GM23338 (cell line): ENCODE measurements around the gene ZNF544. TPM values are rescaled to one million over a fixed set of nuclear protein-coding genes. Genes with fewer than 3 reads are reported as not detected.

Source experiments
- ATAC-seq: fragments of 200-7000 bp; cut with Tn5 transposase; 3 replicates; pipeline ENCODE4 v1.9.1; 2020
- DNase-seq: peaks from one replicate; pipeline ENCODE4 v3.0.0-alpha.2; 2015; ENCODE audit warnings: low spot score
- H2AFZ ChIP-seq: fragments of 200-600 bp; sonication (generic); 2 replicates; pipeline ENCODE4 v1.8.0; 2016; ENCODE audit warnings: antibody characterized with exemption, mild to moderate bottlenecking, moderate library complexity
- H3F3A ChIP-seq: fragments of 200-600 bp; sonication (generic); replicated peaks from 2 replicates; pipeline ENCODE4 v1.8.0; 2017; ENCODE audit warnings: antibody characterized with exemption, mixed run types, low read depth
- H3K27ac ChIP-seq: fragments of 200-600 bp; sonication (generic); 2 replicates; pipeline ENCODE4 v1.6.1; 2016; ENCODE audit warnings: low read depth
- H3K27me3 ChIP-seq: fragments of 200-600 bp; sonication (generic); 2 replicates; pipeline ENCODE4 v1.8.0; 2016; ENCODE audit warnings: mild to moderate bottlenecking, mixed run types, moderate library complexity; ENCODE audit not compliant: insufficient read depth
- H3K36me3 ChIP-seq: fragments of 200-600 bp; sonication (generic); 2 replicates; pipeline ENCODE4 v1.8.0; 2016; ENCODE audit warnings: mild to moderate bottlenecking; ENCODE audit not compliant: insufficient read depth
- H3K4me1 ChIP-seq: fragments of 200-600 bp; sonication (generic); 2 replicates; pipeline ENCODE4 v1.8.0; 2016; ENCODE audit warnings: mild to moderate bottlenecking, moderate library complexity; ENCODE audit not compliant: insufficient read depth
- H3K4me2 ChIP-seq: fragments of 200-600 bp; sonication (generic); 2 replicates; pipeline ENCODE4 v1.7.1; 2017; ENCODE audit warnings: mixed run types
- H3K4me3 ChIP-seq: fragments of 200-600 bp; sonication (generic); 2 replicates; pipeline ENCODE4 v1.6.1; 2016; ENCODE audit warnings: mixed run types
- H3K79me2 ChIP-seq: fragments of 200-600 bp; sonication (generic); replicated peaks from 2 replicates; pipeline ENCODE4 v1.8.0; 2017; ENCODE audit warnings: mild to moderate bottlenecking; ENCODE audit not compliant: insufficient read depth
- H3K9me2 ChIP-seq: fragments of 200-600 bp; sonication (generic); 2 replicates; pipeline ENCODE4 v1.8.0; 2017; ENCODE audit not compliant: insufficient read depth
- H4K20me1 ChIP-seq: fragments of 200-600 bp; sonication (generic); replicated peaks from 2 replicates; pipeline ENCODE4 v1.8.0; 2017; ENCODE audit warnings: mild to moderate bottlenecking; ENCODE audit not compliant: insufficient read depth
- H3K27ac Mint-ChIP-seq: 2 replicates; pipeline ENCODE4 v1.8.0; 2020; ENCODE audit warnings: inconsistent platforms, mild to moderate bottlenecking, moderate library complexity, mixed read lengths
- H3K27me3 Mint-ChIP-seq: 3 replicates; pipeline ENCODE4 v1.8.0; 2022; ENCODE audit warnings: low read depth, mild to moderate bottlenecking, moderate library complexity, mixed read lengths, inconsistent platforms; ENCODE audit not compliant: insufficient read depth, poor library complexity
- H3K36me3 Mint-ChIP-seq: 3 replicates; pipeline ENCODE4 v1.8.0; 2021; ENCODE audit warnings: low read depth, mild to moderate bottlenecking, inconsistent platforms, moderate library complexity, mixed read lengths
- H3K4me1 Mint-ChIP-seq: 3 replicates; pipeline ENCODE4 v1.8.0; 2020; ENCODE audit warnings: mild to moderate bottlenecking, inconsistent platforms, mixed read lengths
- H3K4me3 Mint-ChIP-seq: 3 replicates; pipeline ENCODE4 v1.8.0; 2021; ENCODE audit warnings: moderate library complexity, mild to moderate bottlenecking, inconsistent platforms, mixed read lengths
- H3K9me3 Mint-ChIP-seq: 3 replicates; pipeline ENCODE4 v1.8.0; 2020; ENCODE audit warnings: moderate library complexity, mild to moderate bottlenecking, inconsistent platforms, mixed read lengths
- CREB1 ChIP-seq: fragments of 250-450 bp; sonication (Bioruptor Pico); IDR thresholded peaks from 2 replicates; pipeline ENCODE4 v1.5.0; 2020; ENCODE audit warnings: low read depth, mild to moderate bottlenecking, moderate library complexity
- CTCF ChIP-seq, 2 experiments: fragments of 200-600 bp in 1 of 2; sonication (generic) in 1 of 2; conservative IDR thresholded peaks; 2 replicates each; pipeline versions ENCODE4 v1.5.1 to v1.6.1; 2016 to 2017; ENCODE audit warnings: antibody characterized with exemption in 2 of 2, low read depth in 2 of 2, mild to moderate bottlenecking in 2 of 2, moderate library complexity in 1 of 2
- ETS1 ChIP-seq: IDR thresholded peaks from 2 replicates; pipeline ENCODE4 v1.6.1; 2016; ENCODE audit warnings: antibody characterized with exemption
- EZH2 ChIP-seq: fragments of 200-600 bp; sonication (generic); IDR thresholded peaks from one replicate; pipeline ENCODE4 v1.8.0; 2017; ENCODE audit warnings: antibody characterized with exemption, mild to moderate bottlenecking, low read depth; ENCODE audit not compliant: unreplicated experiment
- EZH2phosphoT487 ChIP-seq: fragments of 200-600 bp; sonication (generic); IDR thresholded peaks from one replicate; pipeline ENCODE4 v1.8.1; 2018; ENCODE audit warnings: antibody characterized with exemption; ENCODE audit not compliant: unreplicated experiment
- JUNB ChIP-seq: IDR thresholded peaks from one replicate; pipeline ENCODE4 v1.6.1; 2016; ENCODE audit warnings: antibody characterized with exemption; ENCODE audit not compliant: unreplicated experiment
- NANOG ChIP-seq: IDR thresholded peaks from 2 replicates; pipeline ENCODE4 v1.6.1; 2016; ENCODE audit warnings: antibody characterized with exemption, borderline replicate concordance
- POLR2AphosphoS5 ChIP-seq: IDR thresholded peaks from 2 replicates; pipeline ENCODE4 v1.6.1; 2016; ENCODE audit warnings: antibody characterized with exemption, low read depth
- REST ChIP-seq: IDR thresholded peaks from one replicate; pipeline ENCODE4 v1.6.1; 2018; ENCODE audit warnings: antibody characterized with exemption; ENCODE audit not compliant: unreplicated experiment
- STAT1 ChIP-seq: IDR thresholded peaks from one replicate; pipeline ENCODE4 v1.6.1; 2016; ENCODE audit warnings: antibody characterized with exemption; ENCODE audit not compliant: unreplicated experiment
- ZNF114 ChIP-seq: fragments of 250-450 bp; sonication (Bioruptor Pico); IDR thresholded peaks from 2 replicates; pipeline ENCODE4 v1.5.0; 2020; ENCODE audit warnings: mild to moderate bottlenecking, moderate library complexity
- ZNF331 ChIP-seq: fragments of 250-450 bp; sonication (Bioruptor Pico); IDR thresholded peaks from 2 replicates; pipeline ENCODE4 v1.5.0; 2020; ENCODE audit warnings: low read depth, mild to moderate bottlenecking, moderate library complexity
- polyA plus RNA-seq: library from polyadenylated mRNA; unstranded; fragments of >200 nt; fragmentation: Nextera tagmentation; extraction: Ambion mirVana; gene quantifications from 2 replicates; pipeline ENCODE4 v1.2.1, GENCODE V29; 2016
- total RNA-seq: library from RNA; depleted of rRNA; stranded (reverse); fragments of >200 nt; shearing (Covaris generic); gene quantifications from 2 replicates; pipeline ENCODE4 v1.2.3, GENCODE V29; 2014

ZNF544 gene
- total and polyA plus RNA-seq, 2 experiments from 2014 or later = 29.4 to 93.9 TPM

GRCh38 chr19:58291943-58292342 is 63.2 kb downstream of the ZNF544 start:
- peaks cover 63% of the 10 kb centered on the region for H3K36me3 ChIP-seq
- H3K4me3 Mint-ChIP-seq = no peak overlapping the region

GRCh38 chr19:58294743-58295374 is 66.1 kb downstream of the ZNF544 start:
- Histone ChIP-seq H3K4me1 (no peaks in the 10 kb centered on the region), H4K20me1 (peaks cover 13% of the 10 kb centered on the region), H3K4me3 (no peak overlapping the region), H2AFZ (no peak overlapping the region), H3K9me2 (no peaks in the 10 kb centered on the region), H3K36me3 (peaks cover 57% of the 10 kb centered on the region), H3K79me2 (peaks cover 45% of the 10 kb centered on the region), H3K27me3 (no peaks in the 10 kb centered on the region), H3K4me2 (no peak overlapping the region), H3K27ac (no peak overlapping the region), H3F3A (peaks cover under 1% of the 10 kb centered on the region; the same call in 1 of the 2 replicates)
- Mint-ChIP-seq H3K36me3 (peaks cover 85% of the 10 kb centered on the region), H3K27me3 (peaks cover 2% of the 10 kb centered on the region), H3K4me1 (no peaks in the 10 kb centered on the region), H3K27ac (no peak overlapping the region), H3K9me3 (peaks cover 2% of the 10 kb centered on the region; the same call in 2 of the 3 replicates), H3K4me3 (no peak overlapping the region)
- no peak for ATAC-seq
- DNase-seq = no peak
- TF ChIP-seq ZNF331 (CRISPR knock-in tag) (no peak), CREB1 (CRISPR knock-in tag) (no peak), ZNF114 (CRISPR knock-in tag) (no peak), REST (no peak), POLR2AphosphoS5 (no peak), JUNB (no peak), EZH2 (no peak), EZH2phosphoT487 (no peak), NANOG (no peak), CTCF (conservative IDR thresholded peaks at IDR 0.05; ENCODE audit: low read depth in 2 of 2) (no peak), ETS1 (no peak), STAT1 (no peak)

More at GRCh38 chr19:58291943-58292342, 63.2 kb downstream of the ZNF544 start:
- Mint-ChIP-seq H3K36me3 (peaks cover 93% of the 10 kb centered on the region), H3K27me3 (peaks cover 2% of the 10 kb centered on the region), H3K4me1 (no peaks in the 10 kb centered on the region), H3K27ac (no peak overlapping the region), H3K9me3 (peaks cover 2% of the 10 kb centered on the region; the same call in 1 of the 3 replicates)
- Histone ChIP-seq H3K79me2 (peaks cover 30% of the 10 kb centered on the region), H2AFZ (no peak overlapping the region), H3K4me1 (no peaks in the 10 kb centered on the region), H3K4me3 (no peak overlapping the region), H3K27me3 (no peaks in the 10 kb centered on the region), H3K27ac (no peak overlapping the region), H3F3A (no peaks in the 10 kb centered on the region), H4K20me1 (peaks cover 5% of the 10 kb centered on the region), H3K9me2 (no peaks in the 10 kb centered on the region), H3K4me2 (no peak overlapping the region)
- ATAC-seq (no peak), DNase-seq (no peak)
- no peak for TF ChIP-seq CTCF (conservative IDR thresholded peaks at IDR 0.05; ENCODE audit: low read depth in 2 of 2)
- no peak for TF ChIP-seq EZH2
- no peak for TF ChIP-seq JUNB
